GM12878 (cell line): ENCODE data around the gene ACSL1.

Source experiments
- CBX5 ChIP-seq: sonication (generic); IDR thresholded peaks from 2 replicates; pipeline ENCODE4 v1.6.1; 2016; ENCODE audit warnings: low read depth, moderate library complexity, mild to moderate bottlenecking, inconsistent platforms
- CTCF ChIP-seq, 3 experiments: IDR thresholded peaks in 2 of 3; conservative IDR thresholded peaks in 1 of 3; 2 replicates each; pipeline ENCODE4 v1.5.1; 2011; ENCODE audit warnings: low read depth in 3 of 3, low read length in 3 of 3, mild to moderate bottlenecking in 3 of 3, control low read depth in 2 of 3, moderate library complexity in 2 of 3, inconsistent platforms in 1 of 3, mixed read lengths in 1 of 3; ENCODE audit not compliant: control insufficient read depth in 2 of 3, insufficient read depth in 1 of 3; ENCODE audit errors: extremely low read depth in 1 of 3
- EGR1 ChIP-seq, 2 experiments: IDR thresholded peaks; 1 replicate in 1 of 2; 2 replicates in 1 of 2; pipeline ENCODE4 v1.6.1; 2011 to 2012; ENCODE audit warnings: low read depth in 2 of 2, low read length in 2 of 2, borderline replicate concordance in 1 of 2, mild to moderate bottlenecking in 1 of 2, moderate library complexity in 1 of 2
- FOXK2 ChIP-seq: fragments of 450-650 bp; IDR thresholded peaks from 2 replicates; pipeline ENCODE4 v1.6.1; 2017; ENCODE audit warnings: mild to moderate bottlenecking, moderate library complexity
- NFXL1 ChIP-seq: fragments of 450-650 bp; IDR thresholded peaks from 2 replicates; pipeline ENCODE4 v1.6.1; 2017; ENCODE audit warnings: antibody characterized with exemption, mild to moderate bottlenecking, borderline replicate concordance
- SIN3A ChIP-seq: IDR thresholded peaks from 2 replicates; pipeline ENCODE4 v1.6.1; 2012; ENCODE audit warnings: low read depth, low read length, improper control_type of control experiment
- USF2 ChIP-seq: IDR thresholded peaks from 2 replicates; pipeline ENCODE4 v1.6.1; 2011; ENCODE audit warnings: low read depth, low read length, improper control_type of control experiment, borderline replicate concordance
- YY1 ChIP-seq: IDR thresholded peaks from 2 replicates; pipeline ENCODE4 v1.6.1; 2011; ENCODE audit warnings: low read depth, mild to moderate bottlenecking, low read length

GRCh38 chr4:184853436-184853835, 27.7 kb upstream of the ACSL1 start:
- TF ChIP-seq YY1 (no peak), EGR1 (IDR thresholded peaks at IDR 0.05; ENCODE audit: borderline replicate concordance in 1 of 2, low read depth in 2 of 2, low read length in 2 of 2) (no peak), FOXK2 (no peak), NFXL1 (no peak), CBX5 (no peak), CTCF (IDR thresholded peaks at IDR 0.05 in 2 of 3, conservative IDR thresholded peaks at IDR 0.05 in 1 of 3; ENCODE audit: control insufficient read depth in 2 of 3, extremely low read depth in 1 of 3, insufficient read depth in 1 of 3, low read depth in 3 of 3, low read length in 3 of 3) (no peak), USF2 (no peak), SIN3A (no peak)
